Upper lobe of left lung (tissue), 6 donors: ENCODE measurements around the gene HIVEP3. TPM values are rescaled to one million over a fixed set of nuclear protein-coding genes. Genes with fewer than 3 reads are reported as not detected.

Experiments
- ATAC-seq, 2 donors: fragments of 200-7000 bp; cut with Tn5 transposase; one replicate each; pipeline ENCODE4 v1.9.1; 2022; ENCODE audit warnings: mild to moderate bottlenecking in 2 of 2, moderate library complexity in 2 of 2; ENCODE audit not compliant: low FRiP score in 2 of 2
- DNase-seq, 2 donors: peaks; one replicate each; pipeline ENCODE4 v3.0.0-alpha.2; 2019 to 2020
- H3K27ac ChIP-seq, 4 donors: fragments of 200-600 bp; sonication (generic); one replicate each; pipeline ENCODE4 v1.5.1; 2016 to 2019
- H3K27me3 ChIP-seq, 4 donors: fragments of 200-600 bp; sonication (generic); one replicate each; pipeline ENCODE4 v1.5.1; 2017 to 2019
- H3K36me3 ChIP-seq, 4 donors: fragments of 200-600 bp; sonication (generic); one replicate each; pipeline ENCODE4 v1.5.1; 2016 to 2019
- H3K4me1 ChIP-seq, 4 donors: fragments of 200-600 bp; sonication (generic); one replicate each; pipeline ENCODE4 v1.5.1; 2018 to 2019
- H3K4me3 ChIP-seq, 4 donors: fragments of 200-600 bp; sonication (generic); one replicate each; pipeline ENCODE4 v1.5.1; 2017 to 2019; ENCODE audit warnings: mild to moderate bottlenecking in 2 of 4, moderate library complexity in 1 of 4
- H3K9me3 ChIP-seq, 4 donors: fragments of 200-600 bp; sonication (generic); one replicate each; pipeline ENCODE4 v1.5.1; 2018 to 2019
- EP300 ChIP-seq, 4 donors: sonication (generic); formaldehyde crosslinking; IDR thresholded peaks; one replicate each; pipeline ENCODE4 v1.5.1; 2017; ENCODE audit warnings: antibody characterized with exemption in 4 of 4, control low read depth in 2 of 4
- POLR2A ChIP-seq, 4 donors: fragments of 450-650 bp; IDR thresholded peaks; one replicate each; pipeline ENCODE4 v1.5.1; 2016 to 2017; ENCODE audit warnings: antibody characterized with exemption in 4 of 4, mild to moderate bottlenecking in 2 of 4
- POLR2AphosphoS5 ChIP-seq, 2 donors: sonication (generic); formaldehyde crosslinking; IDR thresholded peaks; one replicate each; pipeline ENCODE4 v1.5.1; 2017; ENCODE audit warnings: antibody characterized with exemption in 2 of 2
- WGBS, 2 donors: methylation state at CpG; one replicate each; pipeline ENCODE4 v1.1.5; 2017 to 2018; 5-methylcytosine and 5-hydroxymethylcytosine counted together
- total RNA-seq, 6 donors: library from RNA; depleted of rRNA in 4 of 6; stranded (reverse); fragments of >200 nt in 4 of 6; gene quantifications; one replicate each; pipeline versions ENCODE4 v1.1.0 to v1.2.1, GENCODE V29; 2016 to 2021
- TF ChIP-seq, protein P1 (sequence below), 6 experiments: fragments of 450-650 bp in 4 of 6; fragments of 200-600 bp in 2 of 6; sonication (generic) in 2 of 6; IDR thresholded peaks; one replicate each; pipeline ENCODE4 v1.5.1; 2016 to 2019; ENCODE audit warnings: antibody characterized with exemption in 6 of 6
- donor health status: DM: no; HTN: no; CAD: no; lungs with moderate emphysema.
- donor health status: DM: no; HTN: yes; CAD: no; lungs with severe emphysema.

HIVEP3 gene
- total RNA-seq, 6 donors from 2014 or later = 9.7 to 23.0 (median 11.6) TPM

GRCh38 chr1:41740630-41741239, 178.0 kb downstream of the HIVEP3 start:
- no peak for ATAC-seq
- Histone ChIP-seq H3K9me3 (no peaks in the 10 kb centered on the region), H3K27me3 (no peaks in the 10 kb centered on the region), H3K27ac (peak overlapping the region; percentile 66 to 91 (median 88)), H3K36me3 (no peaks in the 10 kb centered on the region), H3K4me1 (peaks cover 39 to 59% (median 48%) of the 10 kb centered on the region in 4 donors), H3K4me3 (no peak overlapping the region)
- DNase-seq = no peak
- TF ChIP-seq, protein P1, sequence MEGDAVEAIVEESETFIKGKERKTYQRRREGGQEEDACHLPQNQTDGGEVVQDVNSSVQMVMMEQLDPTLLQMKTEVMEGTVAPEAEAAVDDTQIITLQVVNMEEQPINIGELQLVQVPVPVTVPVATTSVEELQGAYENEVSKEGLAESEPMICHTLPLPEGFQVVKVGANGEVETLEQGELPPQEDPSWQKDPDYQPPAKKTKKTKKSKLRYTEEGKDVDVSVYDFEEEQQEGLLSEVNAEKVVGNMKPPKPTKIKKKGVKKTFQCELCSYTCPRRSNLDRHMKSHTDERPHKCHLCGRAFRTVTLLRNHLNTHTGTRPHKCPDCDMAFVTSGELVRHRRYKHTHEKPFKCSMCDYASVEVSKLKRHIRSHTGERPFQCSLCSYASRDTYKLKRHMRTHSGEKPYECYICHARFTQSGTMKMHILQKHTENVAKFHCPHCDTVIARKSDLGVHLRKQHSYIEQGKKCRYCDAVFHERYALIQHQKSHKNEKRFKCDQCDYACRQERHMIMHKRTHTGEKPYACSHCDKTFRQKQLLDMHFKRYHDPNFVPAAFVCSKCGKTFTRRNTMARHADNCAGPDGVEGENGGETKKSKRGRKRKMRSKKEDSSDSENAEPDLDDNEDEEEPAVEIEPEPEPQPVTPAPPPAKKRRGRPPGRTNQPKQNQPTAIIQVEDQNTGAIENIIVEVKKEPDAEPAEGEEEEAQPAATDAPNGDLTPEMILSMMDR (IDR thresholded peaks at IDR 0.05) = no peak
- TF ChIP-seq EP300 (IDR thresholded peaks at IDR 0.05) (no peak), POLR2AphosphoS5 (IDR thresholded peaks at IDR 0.05) (no peak), POLR2A (IDR thresholded peaks at IDR 0.05) (no peak)
- 24 to 29% methylated on average over 5 of the region's 5 CpGs for WGBS, 2 donors

DNA sequence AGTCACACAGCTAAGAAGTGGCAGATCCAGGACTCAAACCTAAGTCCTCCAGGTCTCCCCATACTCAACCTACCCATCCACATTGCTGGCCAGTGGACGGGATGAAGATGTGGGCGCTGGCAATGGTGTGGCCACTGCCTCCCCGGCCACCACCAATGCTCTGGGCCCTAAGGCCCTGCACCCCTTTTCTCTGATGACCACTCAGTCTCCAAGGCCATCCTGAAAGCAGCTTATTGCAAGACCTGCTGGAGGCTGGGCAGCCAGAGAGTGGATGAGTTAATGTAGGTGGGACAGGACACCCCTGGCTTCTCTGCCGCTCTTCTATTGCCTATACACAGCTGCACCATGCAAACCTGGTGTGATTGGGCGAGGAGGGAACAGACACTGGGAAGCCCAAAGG, 178.7 kb downstream of the HIVEP3 start:
- H3K4me3 ChIP-seq = no peak overlapping the region
- no peak for TF ChIP-seq POLR2A (IDR thresholded peaks at IDR 0.05)
- no peak for TF ChIP-seq EP300 (IDR thresholded peaks at IDR 0.05)
- TF ChIP-seq POLR2AphosphoS5 (IDR thresholded peaks at IDR 0.05) = no peak
- TF ChIP-seq, protein P1 (IDR thresholded peaks at IDR 0.05) = no peak
- H3K27ac ChIP-seq = peak overlapping the region; percentile 66 to 91 (median 88)
- peaks cover 45 to 65% (median 54%) of the 10 kb centered on the region in 4 donors for H3K4me1 ChIP-seq
- WGBS, 2 donors = 92 to 96% methylated on average over 5 of the region's 5 CpGs
- no peak for DNase-seq
- no peaks in the 10 kb centered on the region for H3K27me3 ChIP-seq
- no peaks in the 10 kb centered on the region for H3K36me3 ChIP-seq
- H3K9me3 ChIP-seq = no peaks in the 10 kb centered on the region
- no peak for ATAC-seq

- H3K27ac ChIP-seq = peak overlapping the region; percentile 82 to 91 (median 88)
- TF ChIP-seq, protein P1 (IDR thresholded peaks at IDR 0.05) = no peak
- TF ChIP-seq POLR2A (IDR thresholded peaks at IDR 0.05) (peak in 2 of 4 donors; percentile 17 to 66), POLR2AphosphoS5 (IDR thresholded peaks at IDR 0.05) (peak; percentile 92), EP300 (IDR thresholded peaks at IDR 0.05) (peak in 3 of 4 donors; percentile 56 to 94 (median 82))
- peak overlapping the region in 3 of 4 donors; percentile 16 to 32 (median 24) for H3K4me3 ChIP-seq
- no peaks in the 10 kb centered on the region for H3K36me3 ChIP-seq
- ATAC-seq (peak; percentile 87 to 88), DNase-seq (peak; percentile 92 to 97)
- no peaks in the 10 kb centered on the region for H3K9me3 ChIP-seq
- H3K4me1 ChIP-seq = peaks cover 45 to 73% (median 58%) of the 10 kb centered on the region in 4 donors
- H3K27me3 ChIP-seq = no peaks in the 10 kb centered on the region
- 14% methylated on average over 20 to 21 of the region's 21 CpGs for WGBS, 2 donors
Observed at GRCh38 chr1:41739061-41739955, 179.4 kb downstream of the HIVEP3 start.

GRCh38 chr1:41738475-41738874, 180.2 kb downstream of the HIVEP3 start:
- WGBS, 2 donors = 82 to 91% methylated on average over 2 of the region's 2 CpGs
- Histone ChIP-seq H3K36me3 (no peaks in the 10 kb centered on the region), H3K4me3 (peak overlapping the region in 1 of 4 donors; percentile 32), H3K27ac (peak overlapping the region; percentile 82 to 91 (median 88)), H3K4me1 (peaks cover 45 to 73% (median 59%) of the 10 kb centered on the region in 4 donors), H3K27me3 (no peaks in the 10 kb centered on the region), H3K9me3 (no peaks in the 10 kb centered on the region)
- ATAC-seq = no peak
- DNase-seq = no peak
- TF ChIP-seq, protein P1 (IDR thresholded peaks at IDR 0.05) = no peak
- no peak for TF ChIP-seq EP300 (IDR thresholded peaks at IDR 0.05)
- TF ChIP-seq POLR2AphosphoS5 (IDR thresholded peaks at IDR 0.05) = no peak
- no peak for TF ChIP-seq POLR2A (IDR thresholded peaks at IDR 0.05)
